ENCODE data around the gene EVX2.

GRCh38 chr2:176128172-176128981 is 44.6 kb upstream of the EVX2 start:
- TF ChIP-seq AHR (CRISPR knock-in tag; IDR thresholded peaks at IDR 0.05), result no peak
- TF ChIP-seq SIN3A (IDR thresholded peaks at IDR 0.05; ENCODE audit: borderline replicate concordance, low read depth, low read length), result no peak
- no peak for TF ChIP-seq KDM4B (CRISPR knock-in tag; IDR thresholded peaks at IDR 0.05)
- no peak for TF ChIP-seq CHD2 (IDR thresholded peaks at IDR 0.05; ENCODE audit: low read depth, low read length)
- TF ChIP-seq ZNF530 (CRISPR knock-in tag; IDR thresholded peaks at IDR 0.05; ENCODE audit: low read depth), result no peak
- TF ChIP-seq MXI1 (IDR thresholded peaks at IDR 0.05; ENCODE audit: borderline replicate concordance, low read depth, low read length), result no peak
- TF ChIP-seq HNF4G (IDR thresholded peaks at IDR 0.05; ENCODE audit: borderline replicate concordance, low read depth, low read length), result no peak
- TF ChIP-seq HNF4G (CRISPR knock-in tag; IDR thresholded peaks at IDR 0.05; ENCODE audit: borderline replicate concordance, low read depth), result no peak
- TF ChIP-seq EP300 (IDR thresholded peaks at IDR 0.05; ENCODE audit: low read depth in 2 of 2, low read length in 2 of 2), result no peak
- TF ChIP-seq EP300 (CRISPR knock-in tag; IDR thresholded peaks at IDR 0.05; ENCODE audit: borderline replicate concordance), result no peak
- TF ChIP-seq MAFK (conservative IDR thresholded peaks at IDR 0.05 in 1 of 2, IDR thresholded peaks at IDR 0.05 in 1 of 2; ENCODE audit: low read length in 2 of 2), result no peak
- TF ChIP-seq JUN (CRISPR knock-in tag; IDR thresholded peaks at IDR 0.05), result no peak
- no peak for TF ChIP-seq CREB1 (IDR thresholded peaks at IDR 0.05)
- no peak for TF ChIP-seq CREB1 (CRISPR knock-in tag; IDR thresholded peaks at IDR 0.05)

Data from HepG2 (cell line).